Psoas muscle (tissue), 8 donors: ENCODE measurements around the gene SRGN. TPM values are rescaled to one million over a fixed set of nuclear protein-coding genes. Genes with fewer than 3 reads are reported as not detected.

Experiments used
- ATAC-seq, 4 donors: fragments of 200-7000 bp; cut with Tn5 transposase; one replicate each; pipeline ENCODE4 v1.9.1; 2020; ENCODE audit warnings: moderate library complexity in 3 of 4, mild to moderate bottlenecking in 2 of 4
- DNase-seq, 2 donors: peaks; one replicate each; pipeline ENCODE4 v3.0.0-alpha.2; 2020
- H3K27ac ChIP-seq: fragments of 200-600 bp; one replicate; pipeline ENCODE4 v1.8.0; 2022
- H3K27me3 ChIP-seq, 3 donors: fragments of 200-600 bp in 1 of 3; one replicate each; pipeline versions ENCODE4 v1.6.1 to v1.8.0; 2013 to 2022; ENCODE audit warnings: low read length in 2 of 3, mild to moderate bottlenecking in 2 of 3, moderate library complexity in 1 of 3; ENCODE audit not compliant: insufficient read depth in 3 of 3
- H3K36me3 ChIP-seq, 2 donors: fragments of 200-600 bp in 1 of 2; one replicate each; pipeline versions ENCODE4 v1.6.1 to v1.8.0; 2013 to 2022; ENCODE audit warnings: low read depth in 1 of 2, mild to moderate bottlenecking in 1 of 2, moderate library complexity in 1 of 2; ENCODE audit not compliant: insufficient read depth in 1 of 2
- H3K4me1 ChIP-seq: fragments of 200-600 bp; one replicate; pipeline ENCODE4 v1.8.0; 2022
- H3K4me3 ChIP-seq: fragments of 200-600 bp; one replicate; pipeline ENCODE4 v1.8.0; 2022; ENCODE audit warnings: mild to moderate bottlenecking
- H3K9me3 ChIP-seq: fragments of 200-600 bp; one replicate; pipeline ENCODE4 v1.8.0; 2022
- WGBS, 3 donors: extraction: QIAGEN DNeasy Blood & Tissue Kit; methylation state at CpG; one replicate each; pipeline versions ENCODE4 v1.1.6 to v1.1.7; 2013; 5-methylcytosine and 5-hydroxymethylcytosine counted together
- intact Hi-C, 2 donors: fragments of 100-400 bp; cut with DNase I; formaldehyde crosslinking; loops; one replicate each; pipeline versions ENCODE4 v1.11.0 to v1.14.2; 2022
- polyA plus RNA-seq, 3 donors: library from polyadenylated mRNA; stranded (reverse); fragments of 200-250 nt; gene quantifications; one replicate each; pipeline ENCODE4 v1.2.3, GENCODE V29; 2013
- total RNA-seq, 4 donors: library from RNA; stranded (reverse); fragmentation: NEBNext Ultra II Directional in 2 of 4; extraction: Animal tissue kit (Norgen Biotek cat#: 25700) in 2 of 4; gene quantifications; one replicate each; pipeline versions ENCODE4 v1.2.1 to v1.2.4, GENCODE V29; 2021 to 2023
- TF ChIP-seq, protein P1 (sequence below): fragments of 200-600 bp; IDR thresholded peaks from one replicate; pipeline ENCODE4 v1.8.0; 2022; ENCODE audit warnings: antibody characterized with exemption
- donor health status: healthy with polysubstance abuse.
- donor health status: DM: no; HTN: no; CAD: no; lungs with moderate emphysema.
- donor health status: Bipolar disorder and iron deficiency.
- donor health status: healthy.
- donor health status: DM: yes; HTN: yes; CAD: no.
- donor health status: DM: no; HTN: no; CAD: no.
- donor health status: DM: no; HTN: no; CAD: no.
- donor health status: DM: yes; HTN: yes; CAD: no.

SRGN gene
- total and polyA plus RNA-seq, 7 donors: 27.8 to 54.0 (median 32.9) TPM

DNA sequence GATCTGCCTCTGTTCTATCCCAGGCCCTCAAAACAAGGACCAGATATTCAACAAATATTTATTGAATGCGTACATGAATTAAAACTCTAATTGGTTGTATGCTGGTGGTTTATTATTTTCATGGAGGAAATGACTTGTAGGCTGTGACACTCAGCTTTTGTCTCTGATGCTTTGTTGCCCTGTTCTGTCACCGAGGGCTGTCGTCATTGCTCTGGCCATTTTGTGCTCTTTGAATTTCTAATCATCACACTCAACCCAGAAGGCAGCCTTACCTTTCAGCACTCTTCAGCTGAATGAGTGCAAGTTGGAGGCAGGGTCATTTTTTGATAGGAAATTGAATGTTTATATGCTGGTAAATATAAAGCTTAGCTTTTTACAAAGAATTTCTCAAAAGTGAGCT, 14.5 kb downstream of the SRGN start:
- DNase-seq (no peak), ATAC-seq (no peak)
- H3K4me3 ChIP-seq: no peak overlapping the region
- TF ChIP-seq, protein P1, sequence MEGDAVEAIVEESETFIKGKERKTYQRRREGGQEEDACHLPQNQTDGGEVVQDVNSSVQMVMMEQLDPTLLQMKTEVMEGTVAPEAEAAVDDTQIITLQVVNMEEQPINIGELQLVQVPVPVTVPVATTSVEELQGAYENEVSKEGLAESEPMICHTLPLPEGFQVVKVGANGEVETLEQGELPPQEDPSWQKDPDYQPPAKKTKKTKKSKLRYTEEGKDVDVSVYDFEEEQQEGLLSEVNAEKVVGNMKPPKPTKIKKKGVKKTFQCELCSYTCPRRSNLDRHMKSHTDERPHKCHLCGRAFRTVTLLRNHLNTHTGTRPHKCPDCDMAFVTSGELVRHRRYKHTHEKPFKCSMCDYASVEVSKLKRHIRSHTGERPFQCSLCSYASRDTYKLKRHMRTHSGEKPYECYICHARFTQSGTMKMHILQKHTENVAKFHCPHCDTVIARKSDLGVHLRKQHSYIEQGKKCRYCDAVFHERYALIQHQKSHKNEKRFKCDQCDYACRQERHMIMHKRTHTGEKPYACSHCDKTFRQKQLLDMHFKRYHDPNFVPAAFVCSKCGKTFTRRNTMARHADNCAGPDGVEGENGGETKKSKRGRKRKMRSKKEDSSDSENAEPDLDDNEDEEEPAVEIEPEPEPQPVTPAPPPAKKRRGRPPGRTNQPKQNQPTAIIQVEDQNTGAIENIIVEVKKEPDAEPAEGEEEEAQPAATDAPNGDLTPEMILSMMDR: no peak
- WGBS, 3 donors: 75 to 84% (median 76%) methylated on average over 3 of the region's 3 CpGs
- H3K27ac ChIP-seq: no peak overlapping the region
- H3K9me3 ChIP-seq: no peaks in the 10 kb centered on the region
- no peaks in the 10 kb centered on the region for H3K27me3 ChIP-seq
- no peaks in the 10 kb centered on the region for H3K36me3 ChIP-seq
- intact Hi-C loops: no loop called here
- no peaks in the 10 kb centered on the region for H3K4me1 ChIP-seq

DNA sequence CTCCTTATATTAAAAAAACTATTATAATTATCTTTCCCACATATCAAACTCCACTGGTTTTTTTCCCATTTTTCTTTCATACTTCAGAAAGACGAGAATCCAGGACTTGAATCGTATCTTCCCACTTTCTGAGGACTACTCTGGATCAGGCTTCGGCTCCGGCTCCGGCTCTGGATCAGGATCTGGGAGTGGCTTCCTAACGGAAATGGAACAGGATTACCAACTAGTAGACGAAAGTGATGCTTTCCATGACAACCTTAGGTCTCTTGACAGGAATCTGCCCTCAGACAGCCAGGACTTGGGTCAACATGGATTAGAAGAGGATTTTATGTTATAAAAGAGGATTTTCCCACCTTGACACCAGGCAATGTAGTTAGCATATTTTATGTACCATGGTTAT, 15.9 kb downstream of the SRGN start:
- WGBS, 3 donors: 52 to 66% (median 65%) methylated on average over 7 of the region's 7 CpGs
- intact Hi-C loops: no loop called here
- no peak for ATAC-seq

DNA sequence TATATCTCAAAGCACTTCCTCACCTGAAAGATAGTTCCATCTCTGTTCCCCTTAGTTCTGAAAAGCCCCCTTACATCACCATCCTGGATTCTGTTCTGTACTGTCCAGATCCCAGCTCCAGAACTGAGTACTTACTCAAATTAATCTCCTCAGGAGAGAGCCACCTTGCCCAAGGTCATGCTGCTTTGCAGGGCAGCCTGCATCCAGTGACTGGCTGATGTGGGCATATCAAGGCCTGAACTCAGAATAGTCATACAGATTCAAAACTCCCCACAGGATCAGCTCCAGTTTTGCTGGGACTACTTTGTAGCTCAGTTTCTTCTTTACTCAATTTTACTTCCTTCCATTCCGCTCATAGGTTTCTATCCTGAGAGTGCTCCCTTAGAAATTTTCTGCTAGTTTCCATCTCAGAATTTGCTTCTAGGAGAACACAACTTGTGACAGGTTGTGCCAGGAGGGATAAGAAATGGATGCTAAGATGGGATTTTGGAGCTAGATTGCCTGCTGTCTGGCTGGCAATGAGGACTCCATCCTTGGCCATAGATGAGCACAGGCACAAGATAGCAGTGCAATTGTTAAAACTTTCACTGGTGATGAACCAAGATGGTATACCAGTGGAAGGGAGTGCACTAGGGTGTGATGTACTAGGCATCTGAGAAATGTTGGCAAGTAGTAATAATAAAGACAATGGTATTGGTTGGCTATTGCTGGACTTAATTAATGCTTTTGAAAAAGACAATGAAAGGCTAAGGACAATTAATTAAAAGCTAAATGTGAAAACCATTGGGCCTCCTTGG, 17.3 kb downstream of the SRGN start:
- H3K27ac ChIP-seq: no peak overlapping the region
- WGBS, 3 donors: 95 to 97% (median 96%) methylated on average over 1 of the region's 1 CpG
- no peaks in the 10 kb centered on the region for H3K4me1 ChIP-seq
- H3K4me3 ChIP-seq: no peak overlapping the region
- ATAC-seq (no peak), DNase-seq (no peak)
- no peaks in the 10 kb centered on the region for H3K27me3 ChIP-seq
- no peaks in the 10 kb centered on the region for H3K36me3 ChIP-seq
- intact Hi-C loops: no loop called here
- no peaks in the 10 kb centered on the region for H3K9me3 ChIP-seq
- TF ChIP-seq, protein P1: no peak

More for the DNA sequence above, 15.9 kb downstream of the SRGN start:
- Histone ChIP-seq H3K4me1 (no peaks in the 10 kb centered on the region), H3K36me3 (no peaks in the 10 kb centered on the region), H3K9me3 (no peaks in the 10 kb centered on the region), H3K4me3 (no peak overlapping the region), H3K27me3 (no peaks in the 10 kb centered on the region), H3K27ac (no peak overlapping the region)
- TF ChIP-seq, protein P1: no peak
- DNase-seq: no peak

DNA sequence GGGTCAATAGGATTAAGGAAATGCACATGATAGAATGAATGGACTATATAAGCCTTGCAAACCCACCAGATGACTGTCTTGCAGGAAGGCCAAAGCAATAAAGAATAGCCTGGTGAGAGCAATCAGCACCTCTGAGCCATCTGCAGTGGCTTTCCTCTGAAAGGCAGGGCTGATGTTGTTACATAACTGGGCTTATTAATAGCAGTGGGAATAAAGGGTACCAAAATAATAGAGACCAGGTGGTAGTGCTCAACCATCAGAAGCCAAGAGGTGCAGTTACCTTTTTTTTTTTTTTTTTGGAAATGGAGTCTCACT, 19.2 kb downstream of the SRGN start:
- ATAC-seq (no peak), DNase-seq (no peak)
- no peaks in the 10 kb centered on the region for H3K27me3 ChIP-seq
- H3K4me1 ChIP-seq: no peaks in the 10 kb centered on the region
- TF ChIP-seq, protein P1: no peak
- no peak overlapping the region for H3K4me3 ChIP-seq
- no peak overlapping the region for H3K27ac ChIP-seq
- no peaks in the 10 kb centered on the region for H3K36me3 ChIP-seq
- intact Hi-C loops: no loop called here
- no peaks in the 10 kb centered on the region for H3K9me3 ChIP-seq

DNA sequence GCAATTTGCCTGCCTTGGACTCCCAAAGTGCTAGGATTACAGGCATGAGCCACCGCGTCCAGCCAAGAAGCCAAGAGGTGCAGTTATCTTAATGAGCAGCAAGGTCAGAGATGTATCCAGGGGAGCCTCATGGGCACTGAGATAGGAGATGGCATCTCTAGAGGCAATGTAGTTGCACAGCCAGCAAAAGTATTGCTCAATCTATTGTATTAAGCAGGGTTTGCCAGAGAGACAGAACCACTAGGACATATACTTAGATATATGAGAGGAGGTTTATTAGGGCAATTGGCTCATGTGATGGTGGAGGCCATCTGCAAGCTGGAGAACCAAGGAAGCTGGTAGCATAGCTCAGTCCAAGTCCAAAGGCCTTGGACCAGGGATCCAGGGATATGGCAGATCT, 19.8 kb downstream of the SRGN start:
- Histone ChIP-seq H3K27ac (no peak overlapping the region), H3K9me3 (no peaks in the 10 kb centered on the region), H3K27me3 (no peaks in the 10 kb centered on the region), H3K36me3 (no peaks in the 10 kb centered on the region), H3K4me3 (no peak overlapping the region), H3K4me1 (no peaks in the 10 kb centered on the region)
- intact Hi-C loops: no loop called here
- ATAC-seq (no peak), DNase-seq (no peak)
- TF ChIP-seq, protein P1: no peak
- WGBS, 3 donors: 93 to 98% (median 95%) methylated on average over 2 of the region's 2 CpGs
